ENCODE data around the gene TTLL11.

DNA sequence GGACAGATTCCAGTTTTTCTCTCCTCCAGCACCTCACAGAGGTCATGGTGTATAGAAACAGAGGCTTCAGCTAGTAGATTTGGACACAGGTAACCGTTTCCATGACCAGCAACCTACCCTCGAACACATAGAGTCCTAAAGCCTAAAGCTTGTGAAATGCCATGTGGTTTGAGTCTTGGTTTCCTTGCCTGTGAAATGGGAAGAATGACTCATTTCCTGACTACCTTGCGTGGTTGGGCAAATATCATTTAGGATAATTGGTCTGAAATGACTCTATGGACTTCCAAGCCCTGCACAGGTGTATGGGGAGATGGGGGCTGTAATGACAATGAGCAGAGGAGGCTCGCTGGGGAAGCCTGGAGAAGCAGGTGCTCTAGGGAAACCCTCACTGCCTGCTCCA lies 134.6 kb downstream of the TTLL11 start:
- TF ChIP-seq, protein P1, sequence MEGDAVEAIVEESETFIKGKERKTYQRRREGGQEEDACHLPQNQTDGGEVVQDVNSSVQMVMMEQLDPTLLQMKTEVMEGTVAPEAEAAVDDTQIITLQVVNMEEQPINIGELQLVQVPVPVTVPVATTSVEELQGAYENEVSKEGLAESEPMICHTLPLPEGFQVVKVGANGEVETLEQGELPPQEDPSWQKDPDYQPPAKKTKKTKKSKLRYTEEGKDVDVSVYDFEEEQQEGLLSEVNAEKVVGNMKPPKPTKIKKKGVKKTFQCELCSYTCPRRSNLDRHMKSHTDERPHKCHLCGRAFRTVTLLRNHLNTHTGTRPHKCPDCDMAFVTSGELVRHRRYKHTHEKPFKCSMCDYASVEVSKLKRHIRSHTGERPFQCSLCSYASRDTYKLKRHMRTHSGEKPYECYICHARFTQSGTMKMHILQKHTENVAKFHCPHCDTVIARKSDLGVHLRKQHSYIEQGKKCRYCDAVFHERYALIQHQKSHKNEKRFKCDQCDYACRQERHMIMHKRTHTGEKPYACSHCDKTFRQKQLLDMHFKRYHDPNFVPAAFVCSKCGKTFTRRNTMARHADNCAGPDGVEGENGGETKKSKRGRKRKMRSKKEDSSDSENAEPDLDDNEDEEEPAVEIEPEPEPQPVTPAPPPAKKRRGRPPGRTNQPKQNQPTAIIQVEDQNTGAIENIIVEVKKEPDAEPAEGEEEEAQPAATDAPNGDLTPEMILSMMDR (IDR thresholded peaks at IDR 0.05) = no peak
- no peak for TF ChIP-seq POLR2A (IDR thresholded peaks at IDR 0.05)
